Heart left ventricle (tissue), 16 donors: ENCODE results near the gene SCARB1. TPM values are rescaled to one million over a fixed set of nuclear protein-coding genes. Genes with fewer than 3 reads are reported as not detected.

Experiments
- ATAC-seq, 4 donors: fragments of 200-7000 bp; cut with Tn5 transposase; one replicate each; pipeline ENCODE4 v1.9.1; 2020 to 2022; ENCODE audit warnings: moderate library complexity in 4 of 4, mild to moderate bottlenecking in 3 of 4, moderate number of reproducible peaks in 1 of 4
- DNase-seq, 5 donors: peaks; one replicate each; pipeline ENCODE4 v3.0.0-alpha.2; 2020
- H3K27ac ChIP-seq, 12 donors: fragments of 200-600 bp; sonication (generic) in 4 of 12; one replicate each; pipeline versions ENCODE4 v1.5.0 to v1.8.0; 2016 to 2022; ENCODE audit warnings: mild to moderate bottlenecking in 2 of 12
- H3K27me3 ChIP-seq, 9 donors: fragments of 200-600 bp; sonication (generic) in 2 of 9; one replicate each; pipeline versions ENCODE4 v1.5.1 to v1.8.0; 2016 to 2022; ENCODE audit warnings: mild to moderate bottlenecking in 3 of 9
- H3K36me3 ChIP-seq, 9 donors: fragments of 200-600 bp; sonication (generic) in 2 of 9; one replicate each; pipeline versions ENCODE4 v1.5.0 to v1.8.0; 2018 to 2022; ENCODE audit warnings: mild to moderate bottlenecking in 2 of 9
- H3K4me1 ChIP-seq, 12 donors: fragments of 200-600 bp; sonication (generic) in 4 of 12; one replicate each; pipeline versions ENCODE4 v1.5.0 to v1.8.0; 2016 to 2022; ENCODE audit warnings: mild to moderate bottlenecking in 3 of 12
- H3K4me3 ChIP-seq, 12 donors: fragments of 200-600 bp; sonication (generic) in 4 of 12; one replicate each; pipeline versions ENCODE4 v1.5.0 to v1.8.0; 2017 to 2022; ENCODE audit warnings: mild to moderate bottlenecking in 9 of 12, moderate library complexity in 4 of 12
- H3K9me3 ChIP-seq, 12 donors: fragments of 200-600 bp; sonication (generic) in 4 of 12; one replicate each; pipeline versions ENCODE4 v1.5.0 to v1.8.0; 2016 to 2022; ENCODE audit warnings: mild to moderate bottlenecking in 1 of 12
- CTCF ChIP-seq, 12 donors: fragments of 200-600 bp; sonication (generic) in 4 of 12; IDR thresholded peaks; one replicate each; pipeline versions ENCODE4 v1.5.0 to v1.8.0; 2018 to 2022; ENCODE audit warnings: antibody characterized with exemption in 12 of 12, mild to moderate bottlenecking in 5 of 12
- POLR2A ChIP-seq, 2 donors: fragments of 450-650 bp; IDR thresholded peaks; one replicate each; pipeline ENCODE4 v1.6.1; 2017; ENCODE audit warnings: antibody characterized with exemption in 2 of 2, mild to moderate bottlenecking in 2 of 2, moderate library complexity in 2 of 2
- WGBS, 4 donors: extraction: QIAGEN DNeasy Blood & Tissue Kit in 2 of 4; methylation state at CpG; one replicate each; pipeline versions ENCODE4 v1.1.5 to v1.1.7; 2013 to 2018; 5-methylcytosine and 5-hydroxymethylcytosine counted together
- intact Hi-C, 10 donors: fragments of 100-400 bp; cut with DNase I; formaldehyde crosslinking; loops; one replicate each; pipeline versions ENCODE4 v1.11.1 to v1.14.2; 2022
- polyA plus RNA-seq, 2 donors: library from polyadenylated mRNA; stranded (reverse); fragments of 200-250 nt; gene quantifications; one replicate each; pipeline ENCODE4 v1.2.3, GENCODE V29; 2013
- total RNA-seq, 9 donors: library from RNA; depleted of rRNA in 2 of 9; stranded (reverse); fragments of >200 nt in 2 of 9; fragmentation: NEBNext Ultra II Directional in 3 of 9; extraction: Animal tissue kit (Norgen Biotek cat#: 25700) in 3 of 9; gene quantifications; one replicate each; pipeline versions ENCODE4 v1.1.0 to v1.2.4, GENCODE V29; 2016 to 2023
- donor health status: ischemic (EF 13 %, LVEDD 7.1; RV severe dilation, severe dysfunction).
- donor health status: healthy with polysubstance abuse.
- donor health status: DM: no; HTN: yes; CAD: no.
- donor health status: DM: no; HTN: no; CAD: no.
- donor health status: ischemic (EF 25% LVEDD 6.9; RV normal size, moderate dysfunction).
- donor health status: ischemic (EF 25% LVEDD 5.7; RV mildly dilated, moderate dysfunction).
- donor health status: healthy.
- donor health status: DM: yes; HTN: yes; CAD: no.
- donor health status: ischemic (EF 35%, LVEDD 5.7; RV mildly dilated, moderate dysfunction).
- donor health status: nonischemic (EF 11% LVEDD 7.7; RV severe dilation, severe dysfunction).
- donor health status: DM: yes; HTN: yes; CAD: no.
- donor health status: PGD.
- donor health status: ischemic (EF 29% LVEDD 5.4; RV normal size, mild dysfunction).
- donor health status: nonischemic (EF 23%, LVEDD 6.1; RV moderate dilation, normal function).

SCARB1 gene
- total and polyA plus RNA-seq, 11 donors: 6.9 to 21.7 (median 14.0) TPM

- Histone ChIP-seq H3K36me3 (no peaks in the 10 kb centered on the region), H3K4me1 (peaks cover 0 to 59% (median 30%) of the 10 kb centered on the region in 12 donors), H3K27me3 (no peaks in the 10 kb centered on the region), H3K9me3 (peaks cover 0 to 19% (median 7%) of the 10 kb centered on the region in 12 donors), H3K27ac (peak overlapping the region in 8 of 12 donors; percentile 60 to 86 (median 74)), H3K4me3 (no peak overlapping the region)
- WGBS, 4 donors: 30 to 32% (median 31%) methylated on average over 21 of the region's 21 CpGs
- DNase-seq (peak; percentile 73 to 90 (median 81)), ATAC-seq (peak; percentile 71 to 82 (median 76))
- TF ChIP-seq CTCF (IDR thresholded peaks at IDR 0.05) (peak; percentile 98 to 100 (median 100)), POLR2A (IDR thresholded peaks at IDR 0.05) (no peak)
- intact Hi-C loops: loop anchor here (2.0 to 10.0 kb wide), 15 partner anchors 85 to 730 kb away; partner anchors contain the start of gene NCOR2 (in 6 of the 10)
Measured at GRCh38 chr12:124767066-124767821, 96.4 kb downstream of the SCARB1 start.

- intact Hi-C loops: loop anchor here (1.0 to 10.0 kb wide), 16 partner anchors 84 to 730 kb away; partner anchors contain the start of gene NCOR2 (in 6 of the 10)
- Histone ChIP-seq H3K36me3 (no peaks in the 10 kb centered on the region), H3K4me1 (peaks cover 0 to 59% (median 31%) of the 10 kb centered on the region in 12 donors), H3K4me3 (no peak overlapping the region), H3K27me3 (no peaks in the 10 kb centered on the region), H3K9me3 (peaks cover 0 to 19% (median 7%) of the 10 kb centered on the region in 12 donors), H3K27ac (peak overlapping the region in 11 of 12 donors; percentile 43 to 86 (median 71))
- TF ChIP-seq CTCF (IDR thresholded peaks at IDR 0.05): no peak
- no peak for TF ChIP-seq POLR2A (IDR thresholded peaks at IDR 0.05)
- DNase-seq (no peak), ATAC-seq (peak in 1 of 4 donors; percentile 1)
Measured at GRCh38 chr12:124766727-124767065, 97.0 kb downstream of the SCARB1 start.

GRCh38 chr12:124765581-124766489 is 97.8 kb downstream of the SCARB1 start:
- DNase-seq: no peak

More at GRCh38 chr12:124765581-124766489, 97.8 kb downstream of the SCARB1 start:
- intact Hi-C loops: loop anchor here (1.0 to 10.0 kb wide), 17 partner anchors 84 to 729 kb away; partner anchors contain the start of gene NCOR2 (in 6 of the 10)
- no peaks in the 10 kb centered on the region for H3K27me3 ChIP-seq
- peaks cover 0 to 64% (median 31%) of the 10 kb centered on the region in 12 donors for H3K4me1 ChIP-seq
- H3K27ac ChIP-seq: peak overlapping the region in 11 of 12 donors; percentile 43 to 86 (median 71)
- H3K4me3 ChIP-seq: no peak overlapping the region
- ATAC-seq: peak; percentile 34 to 65 (median 46)
- H3K36me3 ChIP-seq: no peaks in the 10 kb centered on the region
- 42 to 52% (median 47%) methylated on average over 9 of the region's 9 CpGs for WGBS, 4 donors
- TF ChIP-seq CTCF (IDR thresholded peaks at IDR 0.05): no peak
- TF ChIP-seq POLR2A (IDR thresholded peaks at IDR 0.05): no peak
- peaks cover 0 to 19% (median 7%) of the 10 kb centered on the region in 12 donors for H3K9me3 ChIP-seq
